Measurements from ENCODE around the gene CPN1.

Gene CPN1

GRCh38 chr10:100076750-100077149 is 4.9 kb downstream of the CPN1 start:
- DNase-seq (ENCODE audit: low read depth): no peak

DNA sequence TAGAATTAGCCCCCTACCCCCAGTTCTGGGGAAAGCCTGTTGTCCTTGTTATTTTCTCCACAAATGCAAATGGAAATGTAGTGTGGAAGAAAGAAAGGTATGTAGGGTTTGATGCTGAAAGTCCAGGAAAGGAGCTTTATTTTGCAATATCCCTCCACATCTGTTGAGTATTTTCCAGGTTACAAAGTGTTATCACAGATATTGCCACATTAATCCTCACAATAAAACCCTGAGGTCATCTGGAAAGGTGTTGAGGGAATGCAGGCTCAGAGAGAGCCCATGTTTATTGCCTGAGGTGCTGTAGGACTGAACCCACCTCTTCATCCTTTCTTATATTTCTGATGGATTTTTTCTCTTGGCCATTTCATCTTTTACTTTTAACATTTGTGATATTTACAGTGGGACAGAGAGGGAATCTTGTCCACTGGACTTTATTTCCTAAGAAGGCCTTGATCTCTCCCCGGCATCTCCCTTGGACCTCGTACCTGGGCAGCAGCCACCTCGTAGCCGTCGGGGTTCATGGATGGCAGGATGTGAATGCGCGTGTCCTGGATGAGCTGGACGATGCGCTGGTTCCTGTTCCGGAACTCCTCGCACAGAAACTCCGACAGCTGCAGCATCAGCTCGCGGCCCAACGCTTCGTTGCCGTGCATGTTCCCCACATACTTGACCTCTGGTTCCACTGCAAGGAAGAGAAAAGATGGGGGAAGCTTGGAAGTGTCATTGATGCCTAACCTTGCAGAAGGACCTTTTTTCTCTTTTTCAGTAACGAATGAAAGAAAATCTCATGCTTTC is 6.0 kb downstream of the CPN1 start:
- no peak for DNase-seq (ENCODE audit: low read depth)

DNA sequence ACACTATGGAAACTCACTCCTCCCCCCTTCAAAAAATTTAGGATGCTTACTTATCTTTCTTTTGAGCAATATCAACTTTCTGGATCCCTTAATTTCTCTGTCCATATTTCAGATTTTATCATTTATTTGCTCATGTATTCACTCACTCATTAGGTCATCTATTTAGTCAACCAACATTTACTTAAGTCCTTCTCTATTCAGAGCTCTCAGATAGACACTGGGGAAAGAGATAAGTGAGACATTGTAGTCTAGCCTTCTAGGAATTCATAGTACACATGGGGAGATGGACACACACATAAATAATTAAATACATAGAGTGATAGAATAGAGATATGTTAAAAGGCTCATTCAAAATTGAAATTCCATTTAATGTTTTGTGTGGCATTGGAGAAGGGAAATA is 9.2 kb downstream of the CPN1 start:
- DNase-seq (ENCODE audit: low read depth): no peak

GRCh38 chr10:100071529-100071928 is 10.1 kb downstream of the CPN1 start:
- DNase-seq (ENCODE audit: low read depth): no peak

DNA sequence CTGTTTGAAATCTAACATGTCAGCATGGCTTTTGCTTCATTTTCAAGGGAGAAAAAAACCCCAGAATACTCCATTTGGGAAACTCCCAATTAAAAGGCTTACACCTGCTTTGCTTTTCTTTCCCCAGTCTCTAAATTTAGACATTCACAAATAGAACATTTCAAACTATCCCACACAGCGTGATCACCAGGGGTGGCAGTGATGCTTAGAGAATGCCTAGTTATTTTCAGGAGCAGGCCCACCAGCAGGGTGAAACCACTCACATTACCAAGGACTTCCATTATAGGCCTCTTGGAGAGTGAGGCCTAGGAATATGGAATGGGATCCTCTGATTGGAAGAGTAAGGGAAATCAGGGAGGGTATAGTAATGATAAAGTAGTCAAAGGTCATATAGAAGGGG is 14.2 kb downstream of the CPN1 start:
- DNase-seq (ENCODE audit: low read depth): no peak

DNA sequence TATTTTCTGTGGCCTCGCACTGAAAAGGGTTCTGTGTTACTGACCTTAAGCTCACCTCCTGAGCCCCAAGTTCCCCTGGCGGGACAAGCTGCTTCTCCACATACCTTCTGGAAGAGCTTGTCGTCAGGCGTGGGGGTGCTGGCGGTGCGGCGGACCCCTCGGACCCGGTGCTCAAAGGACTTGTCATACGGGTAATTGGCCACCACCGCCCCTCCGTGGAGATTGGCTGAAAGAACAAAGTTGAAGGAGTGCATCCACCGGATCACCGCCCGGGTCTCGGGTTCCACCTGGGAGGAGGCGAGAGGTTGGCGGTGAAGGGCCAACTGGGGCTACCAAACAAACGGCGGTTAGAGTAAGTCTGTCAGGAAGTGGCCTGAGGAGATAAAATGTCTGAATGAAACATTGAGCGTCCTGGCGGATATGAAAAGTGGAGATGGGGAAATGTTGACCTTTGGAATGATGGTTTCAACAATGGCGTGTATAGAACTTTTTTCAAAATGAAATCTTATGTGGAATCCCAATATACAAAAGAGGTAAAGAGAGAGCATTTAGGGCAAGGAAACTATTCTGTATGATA is 16.5 kb downstream of the CPN1 start:
- no peak for DNase-seq (ENCODE audit: low read depth)

GRCh38 chr10:100061401-100061800 is 20.3 kb downstream of the CPN1 start:
- no peak for DNase-seq (ENCODE audit: low read depth)

DNA sequence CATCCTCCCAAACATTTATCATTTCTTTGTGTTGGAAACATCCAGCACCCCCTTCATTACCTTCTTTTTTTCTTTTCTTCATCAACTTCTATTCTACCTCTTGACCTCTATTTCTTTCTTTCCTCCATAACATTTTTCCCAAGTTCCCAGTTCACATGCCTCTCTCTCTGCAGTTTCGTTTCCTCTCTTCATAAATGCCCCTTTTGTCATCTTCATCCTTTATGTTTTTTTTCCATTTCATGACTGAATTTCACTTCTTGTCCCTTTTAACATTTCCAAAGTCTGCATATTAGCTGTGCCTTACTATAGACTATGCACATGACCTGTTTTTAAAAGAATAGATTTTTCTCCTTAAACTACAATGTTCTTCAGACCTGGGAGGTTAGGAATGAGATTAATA is 23.7 kb downstream of the CPN1 start:
- DNase-seq (ENCODE audit: low read depth): no peak

DNA sequence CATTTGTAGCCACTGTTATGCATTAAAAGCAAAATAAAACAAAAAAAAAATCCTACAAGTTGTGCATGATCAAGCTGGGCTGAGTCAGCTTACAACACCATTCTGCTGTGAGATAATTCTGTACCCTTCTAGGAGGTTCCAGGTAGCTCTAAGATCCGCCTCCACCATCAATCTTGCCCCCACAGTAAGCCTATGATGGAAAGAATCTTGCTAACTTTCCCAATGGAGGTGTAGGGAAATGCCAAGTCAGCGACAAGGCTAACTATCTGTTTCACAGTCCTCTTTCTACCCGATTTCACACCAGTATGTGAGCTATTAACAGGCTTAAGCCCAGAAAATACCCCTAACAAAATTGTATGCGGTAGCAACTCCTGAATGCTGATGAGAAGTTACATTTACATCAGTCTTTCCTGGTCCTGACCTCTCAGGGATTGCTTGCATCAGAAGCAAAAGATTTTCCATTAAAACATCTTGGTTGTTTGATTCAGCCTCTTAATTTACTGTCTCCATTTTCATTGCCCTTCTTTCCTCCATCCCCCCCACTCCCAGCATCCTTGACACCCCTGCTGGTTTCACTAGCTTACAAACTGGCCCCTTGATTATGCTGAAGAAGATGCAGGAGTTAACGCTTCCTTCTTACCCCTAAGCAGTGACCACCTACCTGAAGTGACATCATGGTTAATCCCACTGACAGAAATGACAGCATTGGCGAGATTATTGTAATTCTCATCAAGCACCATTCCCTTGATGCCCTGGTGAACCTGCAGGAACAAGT is 27.8 kb downstream of the CPN1 start:
- DNase-seq (ENCODE audit: low read depth): no peak

DNA sequence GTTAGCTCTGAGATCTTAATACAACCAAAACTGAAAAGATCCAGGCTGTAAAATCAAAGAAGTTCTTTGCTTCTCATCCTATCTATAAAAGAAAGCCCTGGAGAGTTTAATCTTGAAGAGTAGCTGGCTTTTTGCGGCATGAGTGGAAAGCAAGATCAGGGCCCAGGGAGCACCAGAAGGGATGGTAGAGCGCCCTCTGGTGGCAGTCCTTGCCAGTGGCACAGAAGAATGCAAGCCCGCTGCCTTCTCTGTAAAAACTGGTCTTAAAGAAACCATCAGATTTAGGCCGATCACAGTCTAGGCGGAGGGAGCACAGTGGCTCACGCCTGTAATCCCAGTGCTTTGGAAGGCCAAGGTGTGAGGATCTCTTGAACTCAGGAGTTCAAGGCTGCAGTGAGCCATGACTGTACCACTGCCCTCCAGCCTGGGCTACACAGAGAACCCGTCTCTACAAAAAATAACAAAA is 35.6 kb downstream of the CPN1 start:
- peak; percentile 70 for DNase-seq (ENCODE audit: low read depth)

- no peak for DNase-seq (ENCODE audit: low read depth)
Observed at GRCh38 chr10:100045592-100045991, 36.1 kb downstream of the CPN1 start.

GRCh38 chr10:100043796-100044195 is 37.9 kb downstream of the CPN1 start:
- DNase-seq (ENCODE audit: low read depth): no peak

- no peak for DNase-seq (ENCODE audit: low read depth)
Observed at GRCh38 chr10:100043344-100043743, 38.3 kb downstream of the CPN1 start.

DNA sequence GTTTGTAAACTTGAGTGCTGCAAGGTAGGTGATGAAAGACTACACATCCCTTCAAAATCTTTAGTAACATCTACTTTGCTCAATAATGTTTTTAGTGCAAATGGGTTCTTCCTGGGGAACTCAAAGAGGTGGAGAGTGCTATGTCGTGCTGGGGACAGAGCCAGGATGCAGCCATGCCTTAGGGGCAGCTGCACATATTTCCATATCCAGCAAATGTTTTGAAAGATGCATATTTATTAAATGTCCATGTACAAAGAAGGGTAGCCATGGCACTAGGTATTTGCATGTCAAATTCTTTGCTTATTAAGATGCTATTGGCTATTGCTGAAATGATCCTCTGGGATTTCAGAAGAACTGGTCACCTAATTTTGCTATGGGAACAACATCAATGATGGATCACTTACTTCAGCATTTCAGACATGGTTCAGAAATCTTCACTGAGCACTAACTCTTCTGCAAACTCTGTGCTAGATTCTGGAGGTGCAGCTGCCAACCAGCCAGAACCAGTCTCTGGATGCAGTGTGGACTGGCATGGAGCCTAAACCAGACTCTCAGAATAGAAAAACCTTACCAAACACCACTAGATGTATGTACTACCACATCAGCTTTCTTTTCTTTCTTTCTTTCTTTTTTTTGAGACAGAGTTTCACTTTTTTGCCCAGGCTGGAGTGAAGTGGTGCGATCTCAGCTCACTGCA is 40.2 kb downstream of the CPN1 start:
- no peak for DNase-seq (ENCODE audit: low read depth)

DNA sequence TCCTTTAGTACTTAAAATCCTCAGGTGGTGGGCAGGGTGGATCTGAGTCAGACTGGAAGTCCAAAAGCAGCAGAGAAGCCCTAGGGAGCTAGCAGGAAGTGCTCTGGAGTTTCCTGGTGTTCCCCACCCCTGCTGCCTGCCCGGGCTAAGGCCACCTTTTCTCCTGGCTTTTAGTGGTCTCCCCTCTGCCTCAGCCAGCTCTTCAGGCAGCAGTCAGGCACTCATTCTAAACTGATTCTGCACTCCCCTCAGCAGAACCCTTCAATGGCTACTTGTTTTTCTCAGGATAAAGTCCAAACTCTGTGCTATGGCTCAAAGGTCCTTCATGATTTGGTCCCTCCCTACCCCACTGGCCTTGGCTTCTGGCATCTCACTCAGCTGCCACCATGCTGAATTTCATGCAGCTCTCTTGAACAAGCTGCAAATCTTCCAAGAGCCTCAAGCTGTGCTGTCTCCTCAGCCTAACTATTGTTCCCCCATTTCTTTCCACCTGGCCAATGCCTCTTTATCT is 43.1 kb downstream of the CPN1 start:
- no peak for DNase-seq (ENCODE audit: low read depth)

- no peak for DNase-seq (ENCODE audit: low read depth)
Observed at GRCh38 chr10:100037758-100038315, 43.8 kb downstream of the CPN1 start.

- no peak for DNase-seq (ENCODE audit: low read depth)
Observed at GRCh38 chr10:100036850-100037249, 44.8 kb downstream of the CPN1 start.

GRCh38 chr10:100033766-100034418 is 47.8 kb downstream of the CPN1 start:
- DNase-seq (ENCODE audit: low read depth): no peak

GRCh38 chr10:100027416-100027815 is 54.3 kb downstream of the CPN1 start:
- no peak for DNase-seq (ENCODE audit: low read depth)

GRCh38 chr10:100025576-100025975 is 56.1 kb downstream of the CPN1 start:
- no peak for DNase-seq (ENCODE audit: low read depth)

- no peak for DNase-seq (ENCODE audit: low read depth)
Observed at GRCh38 chr10:100024748-100025147, 56.9 kb downstream of the CPN1 start.
